Common myeloid progenitor, CD34-positive (primary cell): ENCODE measurements around the gene MCM3AP.
A peak's percentile ranks its signal among the peaks of the same experiment; 100 is the strongest.

Experiments used
- CTCF ChIA-PET: fragments of 350-600 bp; sonication (Branson Sonifier 250); formaldehyde crosslinking; loops from one replicate; lab custom pipeline; 2021; ENCODE audit warnings: antibody characterized with exemption; lab: Charles Lee
- POLR2A ChIA-PET: fragments of 350-600 bp; sonication (Branson Sonifier 250); formaldehyde crosslinking; loops from one replicate; lab custom pipeline; 2021; ENCODE audit warnings: antibody characterized with exemption; lab: Charles Lee
- DNase-seq, 3 donors: peaks; one replicate each; pipeline versions ENCODE4 v3.0.0 to v3.0.0-alpha.2; 2013
- H3K27ac ChIP-seq, 2 experiments: 1 replicate in 1 of 2; 2 replicates in 1 of 2; pipeline ENCODE4 v1.7.0; 2013; ENCODE audit warnings: inconsistent platforms in 2 of 2, low read length in 2 of 2, mild to moderate bottlenecking in 2 of 2, low read depth in 1 of 2, moderate library complexity in 1 of 2; ENCODE audit not compliant: severe bottlenecking in 2 of 2, insufficient read depth in 1 of 2, poor library complexity in 1 of 2
- H3K27me3 ChIP-seq, 5 experiments: replicated peaks in 2 of 5; 1 replicate in 3 of 5; 2 replicates in 2 of 5; pipeline versions ENCODE4 v1.6.1 to v1.7.0; 2013; ENCODE audit warnings: low read length in 4 of 5, mild to moderate bottlenecking in 2 of 5, moderate library complexity in 2 of 5, inconsistent platforms in 1 of 5; ENCODE audit not compliant: insufficient read depth in 5 of 5, control insufficient read depth in 4 of 5
- H3K36me3 ChIP-seq, 4 experiments: 1 replicate in 2 of 4; 2 replicates in 2 of 4; pipeline versions ENCODE4 v1.6.1 to v1.7.0; 2013; ENCODE audit warnings: low read length in 3 of 4, control low read depth in 1 of 4, mild to moderate bottlenecking in 1 of 4; ENCODE audit not compliant: control insufficient read depth in 4 of 4, insufficient read depth in 4 of 4
- H3K4me1 ChIP-seq, 4 experiments: 1 replicate in 3 of 4; 2 replicates in 1 of 4; pipeline versions ENCODE4 v1.6.1 to v1.7.1; 2013; ENCODE audit warnings: low read length in 3 of 4, mild to moderate bottlenecking in 3 of 4, control low read depth in 1 of 4, inconsistent platforms in 1 of 4, moderate library complexity in 1 of 4; ENCODE audit not compliant: control insufficient read depth in 4 of 4, insufficient read depth in 4 of 4; ENCODE audit errors: control extremely low read depth in 1 of 4
- H3K4me3 ChIP-seq, 7 experiments: 1 replicate in 4 of 7; 2 replicates in 3 of 7; pipeline versions ENCODE4 v1.5.1 to v1.7.0; 2013; ENCODE audit warnings: mild to moderate bottlenecking in 7 of 7, low read length in 6 of 7, moderate library complexity in 6 of 7, inconsistent platforms in 2 of 7, low read depth in 2 of 7, control low read depth in 1 of 7; ENCODE audit not compliant: insufficient read depth in 4 of 7, control insufficient read depth in 1 of 7; ENCODE audit errors: extremely low read depth in 1 of 7
- H3K9me3 ChIP-seq, 5 experiments: 1 replicate in 4 of 5; 2 replicates in 1 of 5; pipeline versions ENCODE4 v1.6.1 to v1.7.1; 2013; ENCODE audit warnings: low read length in 4 of 5, mild to moderate bottlenecking in 2 of 5, inconsistent platforms in 1 of 5, low read depth in 1 of 5, moderate library complexity in 1 of 5; ENCODE audit not compliant: control insufficient read depth in 4 of 5, insufficient read depth in 2 of 5; ENCODE audit errors: control extremely low read depth in 1 of 5
- WGBS: methylation state at CpG from one replicate; pipeline ENCODE4 v1.1.5; 2013; ENCODE audit not compliant: insufficient coverage; 5-methylcytosine and 5-hydroxymethylcytosine counted together

Gene MCM3AP

GRCh38 chr21:46187814-46188213 is 97.6 kb downstream of the MCM3AP start:
- H3K4me1 ChIP-seq, result peaks cover 0 to 22% (median 7%) of the 10 kb centered on the region in 4 experiments
- H3K27ac ChIP-seq, result peak overlapping the region in 1 of 2 experiments; percentile 44
- CTCF ChIA-PET, result no interaction called here
- no peak for DNase-seq
- peaks cover 0 to 47% (median 9%) of the 10 kb centered on the region in 4 experiments for H3K36me3 ChIP-seq
- H3K9me3 ChIP-seq, result no peaks in the 10 kb centered on the region
- POLR2A ChIA-PET, result no interaction called here
- H3K27me3 ChIP-seq, result no peaks in the 10 kb centered on the region
- no peak overlapping the region for H3K4me3 ChIP-seq
- WGBS, result 99% methylated on average over 6 of the region's 7 CpGs

GRCh38 chr21:46187261-46187660 is 98.2 kb downstream of the MCM3AP start:
- H3K4me3 ChIP-seq, result no peak overlapping the region
- ChIA-PET CTCF (no interaction called here), POLR2A (no interaction called here)
- no peaks in the 10 kb centered on the region for H3K9me3 ChIP-seq
- WGBS, result 96% methylated on average over 4 of the region's 8 CpGs
- peaks cover 0 to 26% (median 8%) of the 10 kb centered on the region in 4 experiments for H3K4me1 ChIP-seq
- H3K36me3 ChIP-seq, result peaks cover 0 to 46% (median 7%) of the 10 kb centered on the region in 4 experiments
- no peak overlapping the region for H3K27ac ChIP-seq
- H3K27me3 ChIP-seq, result no peaks in the 10 kb centered on the region
- DNase-seq, result no peak

DNA sequence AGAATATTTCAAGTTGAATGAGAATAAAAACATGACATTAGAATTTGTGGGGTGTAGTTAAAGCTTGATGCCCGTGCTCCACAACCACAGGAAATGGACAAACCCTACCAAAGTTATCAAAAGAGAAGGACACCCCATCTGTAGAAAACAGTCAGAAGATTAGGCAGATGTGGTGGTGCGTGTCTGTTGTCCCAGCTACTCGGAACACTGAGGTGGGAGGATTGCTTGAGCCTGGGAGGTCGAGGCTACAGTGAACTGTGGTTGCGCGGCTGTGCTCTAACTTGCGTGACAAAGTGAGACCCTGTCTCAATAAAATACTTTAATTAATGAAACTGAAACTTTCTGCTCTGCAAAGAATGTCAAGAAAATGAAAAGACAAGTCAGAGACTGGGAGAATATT is 99.7 kb downstream of the MCM3AP start:
- CTCF ChIA-PET, result interaction anchor here (0.6 kb wide), 1 partner anchor 42 kb away, joined by 4 read pairs; no protein-coding TSS in a partner anchor
- POLR2A ChIA-PET, result no interaction called here
- peak overlapping the region in 2 of 7 experiments; percentile 76 to 92 for H3K4me3 ChIP-seq
- H3K36me3 ChIP-seq, result peaks cover 0 to 30% (median 2%) of the 10 kb centered on the region in 4 experiments
- peak in 1 of 3 donors; percentile 21 for DNase-seq
- H3K27me3 ChIP-seq, result no peaks in the 10 kb centered on the region
- peaks cover 0 to 40% (median 10%) of the 10 kb centered on the region in 4 experiments for H3K4me1 ChIP-seq
- 95% methylated on average over 4 of the region's 7 CpGs for WGBS
- peak overlapping the region in 1 of 2 experiments; percentile 81 for H3K27ac ChIP-seq
- no peaks in the 10 kb centered on the region for H3K9me3 ChIP-seq
